ENCODE results near the gene KATNBL1. TPM values are rescaled to one million over a fixed set of nuclear protein-coding genes. Genes with fewer than 3 reads are reported as not detected.
"Not testable (repeated sequence)": the region's sequence is repeated elsewhere in the genome, so short reads cannot be mapped to it uniquely, and the experiment has no call there.

Gene KATNBL1
- total RNA-seq, 1 experiment from 2014 or later, result 55.2 TPM

DNA sequence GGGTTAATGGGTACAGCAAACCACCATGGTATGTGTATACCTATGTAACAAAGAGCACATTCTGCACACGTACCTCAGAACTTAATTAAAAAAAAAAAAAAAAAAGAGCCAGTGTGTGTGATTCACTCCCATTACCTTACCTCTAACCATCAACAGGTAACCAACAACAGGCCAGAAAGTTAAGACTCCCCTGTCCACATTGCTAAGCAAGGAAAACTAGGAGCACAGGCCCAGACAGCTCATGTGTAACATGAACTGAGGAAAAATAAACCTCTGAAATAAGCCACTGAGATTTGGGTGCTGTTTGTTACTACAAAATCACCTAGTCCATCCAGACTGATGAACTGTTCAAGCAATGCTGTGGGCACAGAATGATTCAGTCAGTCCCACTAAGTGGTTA, 6.0 kb downstream of the KATNBL1 start:
- no peak for DNase-seq (ENCODE audit: extremely low read depth, low read depth)

DNA sequence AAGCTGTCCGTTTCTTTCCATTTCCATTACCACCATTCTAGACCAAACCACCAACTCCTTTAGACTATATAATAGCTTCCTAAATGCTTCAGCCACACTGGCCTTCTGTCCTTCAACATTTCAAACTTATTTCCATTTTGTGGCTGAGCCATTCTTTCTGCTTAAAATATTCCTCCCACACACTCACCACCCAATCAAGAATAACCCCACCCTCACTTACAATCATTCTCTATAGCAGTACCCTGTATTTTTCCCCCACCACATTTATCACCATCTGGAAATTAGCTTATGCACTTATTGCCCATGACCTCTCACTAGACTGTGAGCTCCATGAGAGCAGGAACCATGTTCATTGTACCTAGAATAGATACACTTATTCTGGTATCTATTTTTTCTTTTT, 6.6 kb downstream of the KATNBL1 start:
- DNase-seq (ENCODE audit: extremely low read depth, low read depth), result no peak

DNA sequence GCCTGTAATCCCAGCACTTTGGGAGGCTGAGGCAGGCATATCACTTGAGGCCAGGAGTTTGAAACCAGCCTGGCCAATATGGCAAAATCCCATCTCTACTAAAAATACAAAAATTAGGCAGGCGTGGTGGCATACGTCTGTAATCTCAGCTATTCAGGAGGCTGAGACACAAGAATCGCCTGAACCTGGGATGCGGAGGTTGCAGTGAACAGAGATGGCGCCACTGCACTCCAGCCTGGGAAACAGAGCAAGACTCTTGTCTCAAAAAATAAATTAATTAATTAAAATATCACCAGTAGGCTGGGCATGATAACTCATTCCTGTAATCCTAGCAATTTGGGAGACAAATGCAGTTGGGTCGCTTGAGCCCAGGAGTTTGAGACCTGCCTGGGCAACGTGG, 16.6 kb downstream of the KATNBL1 start:
- DNase-seq (ENCODE audit: extremely low read depth, low read depth), result not testable (repeated sequence)

DNA sequence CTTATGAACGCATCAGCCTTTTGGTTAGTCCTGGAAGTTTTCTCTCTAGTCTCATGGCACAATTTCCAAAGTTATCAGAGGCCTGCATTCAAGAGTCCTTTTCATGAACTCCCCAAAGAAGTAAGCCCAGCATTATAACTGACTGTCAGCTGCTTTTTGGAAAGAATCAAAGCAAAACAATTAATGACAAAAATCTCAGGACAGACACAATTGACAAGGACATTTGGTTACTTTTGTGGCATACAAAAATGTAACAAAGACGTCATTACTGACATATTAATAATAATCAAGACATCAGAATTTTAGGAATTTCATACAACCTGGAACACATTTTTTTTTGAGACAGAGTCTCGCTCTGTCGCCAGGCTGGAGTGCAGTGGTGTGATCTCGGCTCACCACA, 21.2 kb downstream of the KATNBL1 start:
- no peak for DNase-seq (ENCODE audit: extremely low read depth, low read depth)

DNA sequence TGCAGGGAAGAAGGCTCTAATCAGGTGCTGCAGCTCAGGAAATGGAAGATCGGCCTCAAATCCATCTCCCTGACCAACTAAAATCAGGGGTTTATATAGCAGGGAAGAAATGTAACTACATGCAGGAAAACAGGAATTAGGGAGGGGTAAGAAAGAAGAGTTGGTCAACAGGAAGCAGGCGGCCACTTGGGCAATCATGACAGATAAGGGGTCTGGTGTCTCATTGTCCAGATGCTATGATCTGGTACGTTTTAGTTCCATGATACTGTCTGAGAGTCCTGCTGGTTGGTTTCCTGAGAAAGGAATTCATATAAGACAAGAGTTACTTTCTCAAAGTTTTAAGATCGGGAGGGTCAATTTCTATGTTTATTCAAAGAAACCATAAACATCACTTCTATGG, 24.2 kb downstream of the KATNBL1 start:
- DNase-seq (ENCODE audit: extremely low read depth, low read depth), result no peak

DNA sequence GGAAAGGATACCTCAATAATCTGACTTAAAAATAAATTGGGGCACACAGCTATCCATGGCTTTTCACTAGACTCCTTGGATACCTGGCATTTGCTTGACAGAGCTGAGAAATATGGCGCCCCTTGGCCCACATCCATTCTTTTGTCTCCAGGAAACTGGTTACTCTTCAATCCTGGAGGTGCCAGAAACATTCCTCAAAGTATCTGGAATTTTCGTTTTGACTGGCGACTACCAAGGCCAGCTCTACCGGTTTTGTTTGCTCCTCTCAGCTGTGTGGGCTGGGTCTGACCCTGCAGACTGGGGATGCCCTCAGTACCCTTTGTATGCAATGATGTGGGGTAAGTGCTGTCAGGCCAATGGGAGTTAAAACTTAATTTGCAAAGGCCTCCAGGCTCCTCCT, 27.0 kb downstream of the KATNBL1 start:
- no peak for DNase-seq (ENCODE audit: extremely low read depth, low read depth)

DNA sequence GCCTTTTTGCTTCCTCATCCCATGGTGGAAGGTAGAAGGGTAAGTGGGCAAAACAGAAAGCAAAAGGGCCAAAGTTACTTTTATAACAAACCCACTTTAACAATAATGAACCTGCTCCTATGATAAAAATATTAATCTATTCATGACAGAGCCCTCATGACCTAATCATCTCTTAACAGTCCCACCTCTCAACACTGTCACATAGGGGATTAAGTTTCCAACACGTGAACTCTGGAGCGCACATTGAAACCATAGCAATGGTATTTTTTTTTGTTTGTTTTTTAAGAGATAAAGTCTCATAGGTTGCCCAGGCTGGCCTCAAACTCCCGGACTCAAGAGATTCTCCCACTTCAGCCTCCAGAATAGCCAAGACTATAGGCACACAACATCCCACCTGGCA, 30.7 kb downstream of the KATNBL1 start:
- no peak for DNase-seq (ENCODE audit: extremely low read depth, low read depth)

DNA sequence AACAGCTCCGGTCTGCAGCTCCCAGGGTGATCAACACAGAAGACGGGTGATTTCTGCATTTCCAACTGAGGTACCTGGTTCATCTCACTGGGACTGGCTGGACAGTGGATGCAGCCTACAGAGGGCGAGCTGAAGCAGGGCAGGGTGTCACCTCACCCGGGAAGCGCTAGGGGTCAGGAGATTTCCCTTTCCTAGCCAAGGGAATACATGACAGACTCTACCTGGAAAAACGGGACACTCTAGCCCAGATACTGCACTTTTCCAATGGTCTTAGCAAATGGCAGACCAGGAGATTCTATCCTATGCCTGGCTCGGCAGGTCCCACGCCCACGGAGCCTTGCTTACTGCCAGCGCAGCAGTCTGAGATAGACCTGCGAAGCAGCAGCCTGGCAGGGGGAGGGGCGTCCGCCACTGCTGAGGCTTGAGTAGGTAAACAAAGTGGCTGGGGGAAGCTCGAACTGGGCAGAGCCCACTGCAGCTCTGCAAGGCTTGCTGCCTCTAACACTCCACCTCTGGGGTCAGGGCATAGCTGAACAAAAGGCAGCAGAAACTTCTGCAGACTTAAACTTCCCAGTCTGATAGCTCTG, 43.8 kb downstream of the KATNBL1 start:
- DNase-seq (ENCODE audit: extremely low read depth, low read depth), result not testable (repeated sequence)

DNA sequence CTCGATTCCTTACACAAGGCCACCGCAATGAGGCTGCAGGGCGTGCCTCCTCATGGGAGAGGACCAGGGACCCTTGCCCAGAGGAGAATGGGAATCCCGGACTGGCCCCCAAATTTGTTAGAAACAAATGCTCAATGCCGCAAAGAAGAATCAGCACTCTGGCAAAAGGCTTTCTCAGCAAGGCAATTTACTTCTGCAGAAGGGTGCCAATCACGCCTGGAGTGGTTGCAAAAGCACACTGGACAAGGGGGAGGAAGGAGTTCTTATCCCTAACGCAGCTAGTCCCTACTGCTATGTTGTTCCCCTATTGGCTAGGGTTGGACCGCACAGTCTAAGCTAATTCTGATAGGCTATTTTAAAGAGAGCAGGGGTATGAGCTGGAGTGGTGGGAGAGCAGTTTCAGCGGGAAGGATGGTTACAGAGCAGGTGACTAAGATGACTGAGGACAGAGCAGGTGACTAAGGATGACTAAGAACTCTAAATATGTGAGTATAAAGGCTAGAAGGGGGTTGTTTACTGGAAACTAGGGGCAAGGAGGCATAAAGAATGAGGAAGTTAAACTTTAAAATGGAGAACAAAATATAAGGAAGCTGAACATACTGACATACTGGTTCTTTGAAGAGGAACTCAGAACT, 48.5 kb downstream of the KATNBL1 start:
- DNase-seq (ENCODE audit: extremely low read depth, low read depth), result no peak

DNA sequence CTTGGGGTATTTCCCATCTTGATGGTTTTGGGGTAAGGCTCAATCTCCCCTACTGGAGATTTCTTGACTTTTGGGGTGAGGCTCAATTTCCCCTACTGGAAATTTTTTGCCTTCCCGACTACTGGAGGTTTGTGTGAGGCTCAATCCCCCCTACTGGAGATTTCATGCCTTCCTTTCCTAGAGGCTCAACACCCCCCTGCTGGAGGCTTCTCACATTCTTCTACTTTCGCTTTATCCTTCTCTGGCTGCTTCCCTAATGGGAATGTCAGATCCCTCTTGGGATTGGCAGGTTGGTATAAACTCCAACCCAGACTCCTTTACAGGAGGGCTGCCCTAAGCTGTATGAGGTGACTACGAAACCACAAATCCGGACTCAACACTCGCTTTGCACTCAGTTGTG, 49.2 kb downstream of the KATNBL1 start:
- DNase-seq (ENCODE audit: extremely low read depth, low read depth), result no peak

DNA sequence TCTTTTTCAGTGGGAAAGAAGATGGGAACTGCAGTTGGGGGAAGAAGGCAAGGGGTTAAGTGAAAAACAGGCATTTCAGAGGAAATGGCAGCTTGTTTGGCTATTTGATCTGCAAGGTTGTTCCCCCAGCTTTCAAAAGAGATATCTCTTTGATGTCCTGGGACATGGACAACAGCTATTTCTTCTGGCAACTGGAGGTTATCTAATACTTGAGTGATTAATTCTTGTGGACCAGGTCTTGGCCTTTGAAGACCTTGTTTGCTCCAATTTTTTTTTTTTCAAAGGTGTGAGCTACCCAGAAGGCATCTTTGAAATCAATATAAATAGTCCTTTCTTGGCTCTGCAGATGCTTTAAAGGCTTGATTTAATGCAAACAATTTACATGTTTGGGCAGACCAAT, 51.5 kb downstream of the KATNBL1 start:
- no peak for DNase-seq (ENCODE audit: extremely low read depth, low read depth)

DNA sequence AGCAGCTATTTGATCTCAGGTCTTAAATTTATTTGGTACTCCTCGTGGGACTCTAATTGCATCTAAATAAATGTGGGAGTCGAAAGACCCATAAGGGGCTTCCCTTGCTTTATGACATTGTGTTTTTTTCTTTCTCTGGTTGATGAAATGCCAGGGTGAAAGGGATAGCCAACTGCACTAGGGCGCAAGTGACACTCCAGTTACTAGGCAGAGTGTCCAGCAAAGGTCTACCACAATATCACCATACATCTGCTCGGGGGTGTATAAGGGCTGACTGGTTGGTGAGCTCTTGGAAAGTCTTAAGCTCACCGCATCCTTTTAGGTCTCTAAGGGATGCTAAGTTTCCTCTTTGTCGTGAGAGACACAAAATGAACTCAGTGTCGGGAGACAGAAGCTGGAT, 54.0 kb downstream of the KATNBL1 start:
- DNase-seq (ENCODE audit: extremely low read depth, low read depth), result no peak

DNA sequence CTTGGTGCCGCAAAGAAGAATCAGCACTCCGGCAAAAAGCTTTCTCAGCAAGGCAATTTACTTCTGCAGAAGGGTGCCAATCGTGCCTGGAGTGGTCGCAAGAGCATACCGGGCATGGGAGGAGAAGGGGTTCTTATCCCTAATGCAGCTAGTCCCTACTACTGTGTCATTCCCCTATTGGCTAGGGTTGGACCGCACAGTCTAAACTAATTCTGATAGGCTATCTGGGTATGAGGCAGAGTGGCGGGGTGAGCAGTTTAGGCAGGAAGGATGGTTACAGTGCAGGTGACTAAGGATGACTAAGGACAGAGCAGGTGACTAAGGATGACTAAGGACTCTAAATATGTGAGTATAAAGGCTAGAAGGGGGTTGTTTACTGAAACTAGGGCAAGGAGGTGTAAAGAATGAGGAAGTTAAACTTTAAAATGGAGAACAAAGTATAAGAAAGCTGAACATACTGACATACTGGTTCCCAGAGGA, 55.1 kb downstream of the KATNBL1 start:
- no peak for DNase-seq (ENCODE audit: extremely low read depth, low read depth)

DNA sequence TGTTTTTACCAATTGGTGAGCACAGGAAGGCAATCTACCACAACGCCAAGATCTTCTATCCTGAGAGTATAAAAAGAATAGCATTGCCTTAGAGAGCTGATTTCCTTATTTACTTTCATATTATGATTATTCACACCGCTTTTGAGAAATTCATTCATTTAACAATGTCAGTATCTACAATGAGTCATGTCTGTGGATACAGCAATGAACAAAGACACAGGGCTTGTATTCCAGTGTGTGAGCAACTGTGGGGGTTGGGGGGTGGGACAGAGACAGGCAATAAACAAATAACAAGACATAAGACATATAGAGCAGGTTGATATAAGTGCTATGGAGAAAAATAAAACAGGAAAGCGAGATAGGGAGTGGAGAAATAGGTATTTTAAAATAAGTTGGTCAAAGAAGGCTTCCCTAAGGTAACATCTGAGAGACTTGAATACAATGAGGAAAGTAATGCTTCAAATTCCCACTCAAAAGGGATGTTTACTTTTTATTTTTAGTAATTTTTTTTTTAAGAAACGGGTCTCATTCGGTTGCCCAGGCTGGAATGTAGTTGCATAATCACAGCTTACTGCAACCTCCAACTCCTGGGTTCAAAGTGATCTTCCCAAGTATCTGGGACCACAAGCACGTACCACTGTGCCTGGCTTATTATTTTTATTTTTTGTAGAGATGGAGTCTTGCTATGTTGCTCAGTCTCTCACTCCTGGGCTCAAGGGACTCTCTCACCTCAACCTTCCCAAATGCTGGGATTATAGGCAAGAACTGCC, 62.3 kb downstream of the KATNBL1 start:
- DNase-seq (ENCODE audit: extremely low read depth, low read depth), result no peak

DNA sequence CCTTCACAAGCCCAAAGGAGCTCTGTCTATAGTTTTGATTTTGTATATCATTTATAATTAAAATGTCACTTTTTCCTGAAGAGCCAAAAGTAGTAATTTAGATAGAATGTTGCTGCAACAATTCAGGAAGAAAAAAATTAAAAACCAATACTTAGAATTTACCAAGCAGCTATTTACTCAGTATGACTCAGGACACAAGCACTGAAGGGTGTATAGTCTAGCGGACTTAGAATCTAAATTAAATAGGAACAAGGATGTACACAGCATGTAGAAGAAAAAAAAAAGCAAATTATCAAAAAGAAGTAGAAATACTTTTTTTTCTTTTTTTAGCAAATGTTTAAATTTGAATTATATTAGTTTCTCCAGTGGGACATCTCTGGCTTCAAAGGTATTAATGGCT, 76.4 kb downstream of the KATNBL1 start:
- DNase-seq (ENCODE audit: extremely low read depth, low read depth), result no peak

DNA sequence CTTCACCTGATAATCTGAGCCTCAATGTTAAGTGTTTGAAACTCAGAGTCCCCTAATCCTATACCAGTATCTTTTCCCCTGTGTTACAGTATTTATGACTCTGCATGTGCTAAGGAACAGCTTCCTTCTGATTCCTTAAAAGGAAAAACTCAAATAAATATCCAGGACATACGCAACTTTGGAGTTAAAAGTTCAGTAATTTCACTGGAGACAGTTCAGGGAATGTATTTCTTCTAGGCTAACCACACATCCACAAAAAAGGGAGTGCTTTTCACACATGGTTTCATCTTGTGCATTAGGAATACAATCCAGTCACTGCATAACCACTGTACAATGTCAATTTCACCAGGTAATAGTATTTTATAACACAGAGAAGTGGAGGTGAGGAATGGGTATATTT, 77.0 kb downstream of the KATNBL1 start:
- DNase-seq (ENCODE audit: extremely low read depth, low read depth), result no peak

DNA sequence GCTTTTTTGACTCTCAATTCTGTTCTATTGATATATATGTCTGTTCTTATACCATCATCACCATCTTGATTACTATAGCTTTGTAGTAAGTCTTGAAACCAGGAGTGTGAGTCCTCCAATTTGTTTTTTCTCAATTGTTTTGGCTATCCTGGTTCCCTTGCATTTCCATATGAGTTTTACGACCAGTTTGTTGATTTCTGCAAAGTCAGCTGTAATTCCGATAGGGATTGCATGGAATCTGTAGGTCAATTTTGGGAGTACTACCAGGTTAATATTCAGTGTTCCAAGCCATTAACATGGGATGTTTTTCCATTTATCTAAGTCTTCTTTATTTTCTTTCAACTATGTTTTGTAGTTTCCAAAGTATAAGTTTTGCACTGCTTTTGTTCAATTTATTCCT, 81.0 kb downstream of the KATNBL1 start:
- DNase-seq (ENCODE audit: extremely low read depth, low read depth), result no peak

DNA sequence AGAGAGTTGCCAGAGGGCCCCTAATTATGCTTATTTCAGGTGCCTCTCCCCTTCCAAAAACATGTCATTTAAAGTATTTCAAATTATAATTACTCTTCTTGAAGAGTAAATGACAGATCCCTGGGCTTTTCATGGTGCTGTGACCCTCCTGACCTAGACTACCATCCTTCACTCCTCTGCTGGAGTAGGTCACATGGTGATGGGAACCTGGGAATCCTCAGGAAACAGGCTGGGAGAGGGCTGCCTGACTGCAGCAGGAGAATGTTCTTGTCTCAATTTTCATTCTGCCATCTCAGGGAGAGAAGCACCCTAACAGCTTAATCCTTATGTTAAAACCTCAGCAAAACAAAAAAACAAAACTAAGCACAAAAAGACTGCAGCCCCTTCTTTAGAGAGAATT, 83.4 kb downstream of the KATNBL1 start:
- DNase-seq (ENCODE audit: extremely low read depth, low read depth), result no peak

DNA sequence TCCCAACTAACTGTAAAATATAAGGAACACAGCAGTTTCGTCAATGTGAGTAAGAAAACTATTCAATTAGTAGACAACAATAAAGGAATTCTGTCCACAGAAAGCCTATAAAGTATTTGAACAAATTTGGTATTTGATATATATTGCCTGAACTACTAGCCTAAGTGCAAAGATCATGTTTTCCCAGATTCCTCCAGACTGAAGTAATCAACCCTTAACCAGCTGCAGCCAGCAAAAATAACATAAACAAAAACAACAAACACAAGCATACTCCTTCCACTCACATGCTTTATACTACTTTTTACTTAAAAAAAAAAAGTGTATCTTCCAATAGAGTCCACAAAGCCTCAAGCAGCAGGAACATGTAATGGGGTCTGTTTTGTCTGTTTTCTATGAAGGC, 84.0 kb downstream of the KATNBL1 start:
- DNase-seq (ENCODE audit: extremely low read depth, low read depth), result no peak

DNA sequence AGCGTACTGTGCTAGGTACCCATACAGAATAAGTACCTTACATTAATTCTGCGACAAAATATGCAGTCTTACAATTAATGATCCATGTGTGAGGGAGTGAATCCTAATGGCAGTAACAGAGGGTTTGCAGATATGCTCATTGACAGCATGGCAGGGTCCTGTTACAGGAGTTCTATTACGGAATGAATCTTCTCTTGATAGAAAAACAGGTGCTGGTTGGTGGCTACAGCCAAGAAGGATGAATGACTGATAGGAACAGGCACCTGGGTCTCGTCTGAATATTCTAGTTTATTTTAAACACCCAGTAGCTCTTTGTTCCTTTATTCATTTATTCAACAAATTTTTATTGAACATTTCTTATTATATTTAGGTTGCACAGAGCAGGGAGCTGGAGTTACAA, 85.2 kb downstream of the KATNBL1 start:
- DNase-seq (ENCODE audit: extremely low read depth, low read depth), result no peak

DNA sequence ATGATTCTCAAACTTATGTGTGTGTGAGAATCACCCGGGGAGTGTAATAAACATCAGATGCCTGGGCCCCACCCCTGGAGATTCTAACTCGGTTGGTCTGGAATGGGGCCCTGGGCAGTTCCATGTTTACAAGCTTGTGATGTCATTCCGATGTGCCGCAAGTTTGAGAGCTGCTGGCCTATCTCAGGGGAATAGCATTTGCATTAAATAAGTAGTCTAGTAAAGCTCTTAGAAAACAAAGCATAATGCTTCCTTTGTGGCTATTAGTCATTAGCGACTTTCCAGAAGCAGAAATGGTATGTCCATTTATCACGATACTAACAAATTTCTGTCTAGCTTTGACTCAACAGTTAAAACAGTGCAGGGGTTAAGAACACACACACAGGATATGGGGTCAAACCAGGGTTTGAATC, 87.1 kb downstream of the KATNBL1 start:
- DNase-seq (ENCODE audit: extremely low read depth, low read depth), result peak; percentile 49

DNA sequence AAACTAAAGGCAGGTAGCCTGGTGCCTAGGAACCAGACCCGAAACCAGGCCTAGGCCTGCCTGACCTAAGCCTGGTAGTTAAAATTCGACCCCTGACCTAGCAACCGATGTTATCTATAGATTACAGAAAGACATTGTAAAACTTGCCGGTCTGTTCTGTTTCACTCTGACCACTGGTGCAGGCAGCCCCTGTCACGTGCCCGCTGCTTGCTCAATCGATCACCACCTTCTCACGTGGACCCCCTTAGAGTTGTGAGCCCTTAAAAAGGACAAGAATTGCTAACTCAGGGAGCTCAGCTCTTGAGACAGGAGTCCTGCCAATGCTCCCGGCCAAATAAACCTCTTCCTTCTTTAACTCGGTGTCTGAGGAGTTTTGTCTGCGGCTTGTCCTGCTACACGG, 88.1 kb downstream of the KATNBL1 start:
- not testable (repeated sequence) for DNase-seq (ENCODE audit: extremely low read depth, low read depth)
